Endothelial cell of umbilical vein (primary cell): Measurements from ENCODE around the gene TBC1D8B. TPM values are rescaled to one million over a fixed set of nuclear protein-coding genes. Genes with fewer than 3 reads are reported as not detected.

ENCODE experiments used
- BruUV-seq: library from RNA; stranded (reverse); fragments of 400-500 nt; replicated peaks from 2 replicates; lab custom pipeline; 2021; lab: Mats Ljungman, UMichigan
- CTCF ChIA-PET: fragments of 300-600, 350-600 bp; sonication (Branson Sonifier 250); formaldehyde crosslinking; loops from one replicate; lab custom pipeline; 2021; ENCODE audit warnings: antibody characterized with exemption, inconsistent platforms; lab: Charles Lee
- POLR2A ChIA-PET: fragments of 300-600, 350-600 bp; sonication (Branson Sonifier 250); formaldehyde crosslinking; loops from one replicate; lab custom pipeline; 2021; ENCODE audit warnings: antibody characterized with exemption, inconsistent platforms; lab: Charles Lee
- DNase-seq: peaks from one replicate; pipeline ENCODE4 v3.0.0-alpha.2; 2011; ENCODE audit warnings: low read depth, low spot score
- FAIRE-seq: peaks from 2 replicates; lab custom pipeline; 2011; peaks lifted over from hg19 to GRCh38; lab: Jason Lieb, UNC
- H2AFZ ChIP-seq: 2 replicates; pipeline ENCODE4 v1.6.0; 2012; ENCODE audit warnings: low read depth, low read length, control low read depth, inconsistent platforms
- H3K27ac ChIP-seq: 2 replicates; pipeline ENCODE4 v1.5.1; 2011; ENCODE audit warnings: low read depth, mild to moderate bottlenecking, control low read depth, low read length, moderate library complexity; ENCODE audit not compliant: insufficient read depth
- H3K27me3 ChIP-seq, 2 experiments: 2 replicates each; pipeline versions ENCODE4 v1.6.0 to v1.6.1; 2011; ENCODE audit warnings: low read length in 2 of 2, mixed read lengths in 1 of 2; ENCODE audit not compliant: control insufficient read depth in 2 of 2, insufficient read depth in 2 of 2
- H3K36me3 ChIP-seq, 2 experiments: 2 replicates in 1 of 2; 3 replicates in 1 of 2; pipeline ENCODE4 v1.5.1; 2011; ENCODE audit warnings: low read length in 2 of 2, mild to moderate bottlenecking in 1 of 2, moderate library complexity in 1 of 2; ENCODE audit not compliant: control insufficient read depth in 2 of 2, insufficient read depth in 2 of 2; ENCODE audit errors: extremely low read depth in 1 of 2
- H3K4me1 ChIP-seq: 3 replicates; pipeline ENCODE4 v1.5.1; 2011; ENCODE audit warnings: mild to moderate bottlenecking, low read length; ENCODE audit not compliant: control insufficient read depth, insufficient read depth; ENCODE audit errors: extremely low read depth
- H3K4me2 ChIP-seq: 2 replicates; pipeline ENCODE4 v1.6.1; 2011; ENCODE audit warnings: low read length, control low read depth, mixed read lengths; ENCODE audit not compliant: insufficient read depth
- H3K4me3 ChIP-seq, 3 experiments: fragments of 200-600 bp in 1 of 3; sonication (generic), shearing (Covaris generic) in 1 of 3; replicated peaks in 1 of 3; 2 replicates each; pipeline ENCODE4 v1.5.1; 2011 to 2016; ENCODE audit warnings: control low read depth in 3 of 3, low read length in 3 of 3, mild to moderate bottlenecking in 2 of 3, inconsistent platforms in 1 of 3, low read depth in 1 of 3, moderate library complexity in 1 of 3; ENCODE audit not compliant: insufficient read depth in 1 of 3
- H3K79me2 ChIP-seq: 2 replicates; pipeline ENCODE4 v1.6.0; 2012; ENCODE audit warnings: low read length, inconsistent platforms; ENCODE audit not compliant: control insufficient read depth, insufficient read depth
- H3K9ac ChIP-seq: replicated peaks from 2 replicates; pipeline ENCODE3; 2011; ENCODE audit warnings: low read length, control low read depth; ENCODE audit not compliant: insufficient read depth; ENCODE audit errors: extremely low read depth
- H3K9me1 ChIP-seq: replicated peaks from 3 replicates; pipeline ENCODE4 v1.6.0; 2011; ENCODE audit warnings: mild to moderate bottlenecking, low read length; ENCODE audit not compliant: control insufficient read depth, insufficient read depth; ENCODE audit errors: extremely low read depth
- H3K9me3 ChIP-seq: replicated peaks from 2 replicates; pipeline ENCODE4 v1.5.1; 2012; ENCODE audit warnings: low read length, inconsistent platforms; ENCODE audit not compliant: control insufficient read depth, insufficient read depth
- H4K20me1 ChIP-seq: replicated peaks from 2 replicates; pipeline ENCODE3; 2011; ENCODE audit warnings: mild to moderate bottlenecking, low read length; ENCODE audit not compliant: control insufficient read depth, insufficient read depth; ENCODE audit errors: extremely low read depth
- GATA2 ChIP-seq: IDR thresholded peaks from 2 replicates; pipeline ENCODE4 v1.7.0; 2011; ENCODE audit warnings: low read depth, mild to moderate bottlenecking, moderate library complexity, mixed read lengths, low read length; ENCODE audit not compliant: insufficient read length, insufficient read depth
- JUN ChIP-seq: IDR thresholded peaks from 2 replicates; pipeline ENCODE4 v1.6.1; 2011; ENCODE audit warnings: borderline replicate concordance, low read depth; ENCODE audit not compliant: insufficient read length, insufficient read depth
- POLR2A ChIP-seq: IDR thresholded peaks from 2 replicates; pipeline ENCODE4 v1.6.1; 2012; ENCODE audit warnings: low read depth, mild to moderate bottlenecking, control low read depth, low read length
- dilution Hi-C: fragments of 300-500 bp; cut with MboI; formaldehyde crosslinking; loops from one replicate; pipeline ENCODE4 v1.15.0; 2019; ENCODE audit warnings: low sequenced_read_pairs; ENCODE audit not compliant: extremely low pct_ligation_motif_present
- intact Hi-C: fragments of 100-400 bp; cut with micrococcal nuclease; formaldehyde crosslinking; loops from one replicate; pipeline ENCODE4 v1.10.0; 2022
- polyA plus RNA-seq, 4 experiments: library from polyadenylated mRNA; depleted of rRNA in 3 of 4; stranded (reverse) in 3 of 4; unstranded in 1 of 4; fragments of >200 nt; gene quantifications; 2 replicates each; pipeline versions ENCODE4 v1.2.1 to v1.2.3, GENCODE V29; 2011 to 2012; ENCODE audit warnings: missing spikeins in 1 of 4
- total RNA-seq: library from RNA; stranded (reverse); gene quantifications from 2 replicates; pipeline ENCODE4 v1.2.3, GENCODE V29; 2021
- TF ChIP-seq, protein P1 (sequence below): IDR thresholded peaks from 2 replicates; pipeline ENCODE4 v1.6.1; 2011; ENCODE audit not compliant: insufficient read depth, insufficient read length
- TF ChIP-seq, protein P2 (sequence below), 2 donors: IDR thresholded peaks; 1 replicate in 1 of 2; 2 replicates in 1 of 2; pipeline ENCODE4 v1.5.1; 2011; ENCODE audit warnings: low read length in 2 of 2, mild to moderate bottlenecking in 2 of 2, moderate library complexity in 2 of 2, control low read depth in 1 of 2, inconsistent platforms in 1 of 2, low read depth in 1 of 2; ENCODE audit not compliant: insufficient read depth in 1 of 2; ENCODE audit errors: extremely low read depth in 1 of 2

Gene TBC1D8B
- total and polyA plus RNA-seq, 2 donors (not counting 3 experiments of a cell fraction or from before 2014, with no cell fraction given): 1.4 to 3.9 TPM

DNA sequence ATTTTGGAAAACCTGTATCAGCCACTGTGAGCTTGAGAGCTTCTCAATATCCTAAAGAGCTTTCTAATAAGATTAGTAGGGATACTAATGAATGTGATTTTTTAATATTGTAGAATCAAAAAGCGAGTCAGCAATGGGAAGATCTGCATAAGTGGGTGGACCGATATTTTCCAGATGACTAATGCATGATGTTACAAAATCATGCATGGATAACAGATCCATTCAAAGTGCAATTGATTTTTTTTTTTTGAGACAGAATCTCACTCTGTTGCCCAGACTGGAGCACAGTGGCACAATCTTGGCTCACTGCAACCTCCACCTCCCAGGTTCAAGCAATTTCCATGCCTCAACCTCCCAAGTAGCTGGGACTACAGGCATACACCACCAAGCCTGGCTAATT, 110.4 kb downstream of the TBC1D8B start:
- H3K79me2 ChIP-seq: no peaks in the 10 kb centered on the region
- POLR2A ChIA-PET: no interaction called here
- TF ChIP-seq, protein P1, sequence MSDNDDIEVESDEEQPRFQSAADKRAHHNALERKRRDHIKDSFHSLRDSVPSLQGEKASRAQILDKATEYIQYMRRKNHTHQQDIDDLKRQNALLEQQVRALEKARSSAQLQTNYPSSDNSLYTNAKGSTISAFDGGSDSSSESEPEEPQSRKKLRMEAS: no peak
- TF ChIP-seq POLR2A (no peak), GATA2 (no peak), JUN (no peak)
- TF ChIP-seq, protein P2, sequence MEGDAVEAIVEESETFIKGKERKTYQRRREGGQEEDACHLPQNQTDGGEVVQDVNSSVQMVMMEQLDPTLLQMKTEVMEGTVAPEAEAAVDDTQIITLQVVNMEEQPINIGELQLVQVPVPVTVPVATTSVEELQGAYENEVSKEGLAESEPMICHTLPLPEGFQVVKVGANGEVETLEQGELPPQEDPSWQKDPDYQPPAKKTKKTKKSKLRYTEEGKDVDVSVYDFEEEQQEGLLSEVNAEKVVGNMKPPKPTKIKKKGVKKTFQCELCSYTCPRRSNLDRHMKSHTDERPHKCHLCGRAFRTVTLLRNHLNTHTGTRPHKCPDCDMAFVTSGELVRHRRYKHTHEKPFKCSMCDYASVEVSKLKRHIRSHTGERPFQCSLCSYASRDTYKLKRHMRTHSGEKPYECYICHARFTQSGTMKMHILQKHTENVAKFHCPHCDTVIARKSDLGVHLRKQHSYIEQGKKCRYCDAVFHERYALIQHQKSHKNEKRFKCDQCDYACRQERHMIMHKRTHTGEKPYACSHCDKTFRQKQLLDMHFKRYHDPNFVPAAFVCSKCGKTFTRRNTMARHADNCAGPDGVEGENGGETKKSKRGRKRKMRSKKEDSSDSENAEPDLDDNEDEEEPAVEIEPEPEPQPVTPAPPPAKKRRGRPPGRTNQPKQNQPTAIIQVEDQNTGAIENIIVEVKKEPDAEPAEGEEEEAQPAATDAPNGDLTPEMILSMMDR (IDR thresholded peaks at IDR 0.05; ENCODE audit: extremely low read depth in 1 of 2, insufficient read depth in 1 of 2, low read depth in 1 of 2, low read length in 2 of 2): no peak
- H3K9me3 ChIP-seq: no peaks in the 10 kb centered on the region
- DNase-seq (no peak), FAIRE-seq (peak; percentile 28)
- H2AFZ ChIP-seq: no peak overlapping the region
- H3K4me2 ChIP-seq: no peak overlapping the region
- no peaks in the 10 kb centered on the region for H3K27me3 ChIP-seq
- H3K27ac ChIP-seq: no peak overlapping the region
- H3K4me3 ChIP-seq: no peak overlapping the region
- no peaks in the 10 kb centered on the region for H3K9me1 ChIP-seq
- H3K36me3 ChIP-seq: no peaks in the 10 kb centered on the region
- CTCF ChIA-PET: interaction anchor here (2.1 kb wide), 1 partner anchor 14 kb away, joined by 7 read pairs; no protein-coding TSS in a partner anchor
- no peak overlapping the region for H3K9ac ChIP-seq
- H3K4me1 ChIP-seq: peaks cover 9% of the 10 kb centered on the region
- dilution Hi-C loops: no loop called here
- no peaks in the 10 kb centered on the region for H4K20me1 ChIP-seq
- intact Hi-C loops: no loop called here
- BruUV-seq: no TSS peak
